Cardiac muscle cell (in vitro differentiated cells and primary cell): ENCODE measurements around the gene PHF20. TPM values are rescaled to one million over a fixed set of nuclear protein-coding genes. Genes with fewer than 3 reads are reported as not detected.
"Not testable (repeated sequence)": the region's sequence is repeated elsewhere in the genome, so short reads cannot be mapped to it uniquely, and the experiment has no call there.

Experiments used
- DNase-seq, 2 donors: peaks; one replicate each; pipeline versions ENCODE4 v3.0.0 to v3.0.0-alpha.2; 2010 to 2017; ENCODE audit warnings: low read depth in 1 of 2, low spot score in 1 of 2
- H3K27ac ChIP-seq: fragments of 200-600 bp; sonication (generic); 2 replicates; pipeline ENCODE4 v1.5.1; 2016
- H3K27me3 ChIP-seq: fragments of 200-600 bp; sonication (generic); 2 replicates; pipeline ENCODE4 v1.6.0; 2016; ENCODE audit warnings: control low read depth
- H3K36me3 ChIP-seq: fragments of 200-600 bp; sonication (generic); 2 replicates; pipeline ENCODE4 v1.5.1; 2016; ENCODE audit warnings: control low read depth
- H3K4me1 ChIP-seq: fragments of 200-600 bp; sonication (generic); 2 replicates; pipeline ENCODE4 v1.8.1; 2017; ENCODE audit warnings: low read depth, mild to moderate bottlenecking, mixed run types
- H3K4me3 ChIP-seq: fragments of 200-600 bp; sonication (generic); 2 replicates; pipeline ENCODE4 v1.5.1; 2016; ENCODE audit warnings: mild to moderate bottlenecking
- H3K9me3 ChIP-seq: fragments of 200-600 bp; sonication (generic); 2 replicates; pipeline ENCODE4 v1.5.1; 2017; ENCODE audit warnings: low read depth, mild to moderate bottlenecking, control low read depth
- polyA plus RNA-seq: library from polyadenylated mRNA; unstranded; fragments of >200 nt; fragmentation: Nextera tagmentation; extraction: Ambion mirVana; gene quantifications from 2 replicates; pipeline ENCODE4 v1.2.1, GENCODE V29; 2016
- total RNA-seq: library from RNA; depleted of rRNA; stranded (reverse); fragments of >200 nt; gene quantifications from 2 replicates; pipeline ENCODE4 v1.2.3, GENCODE V29; 2016
- TF ChIP-seq, protein P1 (sequence below): IDR thresholded peaks from 2 replicates; pipeline ENCODE4 v1.5.1; 2012; ENCODE audit warnings: low read depth, mild to moderate bottlenecking, low read length

PHF20 gene
- total RNA-seq (42.0 and 42.6 TPM in 2 replicates), polyA plus RNA-seq (44.6 and 49.6 TPM in 2 replicates)

DNA sequence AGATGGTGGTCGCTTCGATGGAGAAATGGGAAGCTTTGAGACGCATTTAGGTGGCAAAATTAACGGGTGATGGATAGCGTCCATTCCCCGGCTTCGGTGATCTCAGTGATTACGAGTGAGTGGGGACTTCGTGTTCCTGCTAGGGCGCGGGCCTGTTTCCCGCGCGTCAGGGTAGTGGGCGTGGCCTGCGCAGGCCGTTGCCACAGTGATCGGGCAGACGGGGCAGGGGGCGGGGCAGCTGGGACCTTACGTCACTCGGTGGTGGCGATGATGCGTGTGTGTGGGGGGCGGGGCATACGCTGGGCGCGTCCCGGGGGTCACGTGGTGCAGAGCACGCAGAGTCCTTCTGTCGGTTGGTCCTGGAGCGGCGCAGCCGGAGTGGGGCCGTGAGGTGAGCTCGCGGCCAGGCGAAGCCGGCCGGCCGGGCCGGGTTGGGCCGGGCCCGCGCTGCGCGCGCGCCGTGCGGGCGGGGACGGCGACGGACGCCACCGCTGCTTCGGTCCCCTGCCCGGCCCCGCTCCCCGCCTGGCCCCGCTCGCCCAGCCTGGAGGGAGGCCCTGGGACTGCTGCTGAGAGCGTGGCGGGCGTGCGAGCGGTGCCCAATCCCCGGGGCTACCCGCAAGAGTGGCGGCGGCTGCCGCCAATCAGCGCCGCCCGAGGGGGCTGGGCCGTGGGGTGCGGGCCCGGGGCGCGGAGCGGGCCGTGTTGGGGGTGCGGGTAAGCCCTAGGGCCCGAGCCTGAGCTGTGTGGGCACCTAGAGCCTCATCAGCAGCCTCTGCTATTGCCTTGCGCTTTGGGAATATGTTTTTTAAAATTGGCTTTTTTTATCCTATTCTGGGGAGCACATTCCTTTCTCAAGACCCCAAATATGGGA, at the start of gene PHF20:
PHF20 (plus strand) TSS at position 327 of the 874 bp plus-strand sequence. CDS start 29,508 bp downstream, outside the sequence.
- peak within 1 kb of the TSS; percentile 86 for H3K27ac ChIP-seq
- no peaks in the 10 kb centered on the region for H3K27me3 ChIP-seq
- DNase-seq, result peak; percentile 96 to 99
- TF ChIP-seq, protein P1, sequence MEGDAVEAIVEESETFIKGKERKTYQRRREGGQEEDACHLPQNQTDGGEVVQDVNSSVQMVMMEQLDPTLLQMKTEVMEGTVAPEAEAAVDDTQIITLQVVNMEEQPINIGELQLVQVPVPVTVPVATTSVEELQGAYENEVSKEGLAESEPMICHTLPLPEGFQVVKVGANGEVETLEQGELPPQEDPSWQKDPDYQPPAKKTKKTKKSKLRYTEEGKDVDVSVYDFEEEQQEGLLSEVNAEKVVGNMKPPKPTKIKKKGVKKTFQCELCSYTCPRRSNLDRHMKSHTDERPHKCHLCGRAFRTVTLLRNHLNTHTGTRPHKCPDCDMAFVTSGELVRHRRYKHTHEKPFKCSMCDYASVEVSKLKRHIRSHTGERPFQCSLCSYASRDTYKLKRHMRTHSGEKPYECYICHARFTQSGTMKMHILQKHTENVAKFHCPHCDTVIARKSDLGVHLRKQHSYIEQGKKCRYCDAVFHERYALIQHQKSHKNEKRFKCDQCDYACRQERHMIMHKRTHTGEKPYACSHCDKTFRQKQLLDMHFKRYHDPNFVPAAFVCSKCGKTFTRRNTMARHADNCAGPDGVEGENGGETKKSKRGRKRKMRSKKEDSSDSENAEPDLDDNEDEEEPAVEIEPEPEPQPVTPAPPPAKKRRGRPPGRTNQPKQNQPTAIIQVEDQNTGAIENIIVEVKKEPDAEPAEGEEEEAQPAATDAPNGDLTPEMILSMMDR, result no peak
- H3K9me3 ChIP-seq, result no peaks in the 10 kb centered on the region
- H3K4me3 ChIP-seq, result peak within 1 kb of the TSS; percentile 83
- H3K36me3 ChIP-seq, result peaks cover 3% of the 10 kb centered on the region
- peaks cover 23% of the 10 kb centered on the region for H3K4me1 ChIP-seq

DNA sequence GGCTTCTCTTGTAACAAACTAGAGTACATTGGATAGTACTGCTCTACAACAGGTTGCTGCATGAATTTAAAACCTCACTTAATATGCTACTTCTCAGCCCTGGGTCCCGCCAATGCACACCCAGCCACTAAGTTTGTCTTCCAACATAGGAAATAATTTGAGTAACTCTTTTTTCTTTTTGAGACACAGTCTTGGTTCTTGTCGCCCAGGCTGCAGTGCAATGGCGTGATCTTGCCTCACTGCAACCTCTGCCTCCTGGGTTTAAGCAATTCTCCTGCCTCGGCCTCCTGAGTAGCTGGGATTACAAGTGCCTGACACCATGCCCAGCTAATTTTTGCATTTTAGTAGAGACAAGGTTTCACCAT, 48.6 kb upstream of the PHF20 start:
- H3K27me3 ChIP-seq, DNase-seq, H3K4me1 ChIP-seq, H3K4me3 ChIP-seq, H3K9me3 ChIP-seq, H3K27ac ChIP-seq: not testable (repeated sequence)
- peaks cover 92% of the 10 kb centered on the region for H3K36me3 ChIP-seq

DNA sequence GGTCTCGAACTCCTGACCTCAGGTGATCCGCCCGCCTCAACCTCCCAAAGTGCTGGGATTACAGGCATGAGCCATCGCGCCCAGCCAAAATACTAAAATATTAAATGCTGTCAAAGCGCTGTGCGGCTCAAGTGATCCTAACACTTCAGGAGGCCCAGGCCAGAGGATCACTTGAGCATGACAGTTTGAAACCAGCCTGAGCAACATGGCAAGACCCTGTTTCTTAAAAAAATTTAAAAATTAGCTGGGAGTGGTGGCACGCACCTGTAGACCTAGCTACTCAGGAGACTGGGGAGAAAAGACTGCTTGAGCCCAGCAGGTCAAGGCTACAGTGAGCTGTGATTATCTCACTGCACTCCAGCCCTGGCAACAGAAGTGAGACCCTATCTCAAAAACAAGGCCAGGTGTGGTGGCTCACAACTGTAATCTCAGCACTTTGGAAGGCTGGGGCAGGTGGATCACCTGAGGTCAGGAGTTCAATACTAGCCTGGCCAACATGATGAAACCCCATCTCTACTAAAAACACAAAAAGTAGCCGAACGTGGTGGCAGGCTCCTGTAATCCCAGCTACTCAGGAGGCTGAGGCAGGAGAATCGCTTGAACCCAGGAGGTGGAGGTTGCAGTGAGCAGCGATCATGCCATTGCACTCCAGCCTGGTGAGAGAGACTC, 48.0 kb upstream of the PHF20 start:
- not testable (repeated sequence) for DNase-seq, H3K27ac ChIP-seq, H3K4me1 ChIP-seq, H3K4me3 ChIP-seq, H3K27me3 ChIP-seq, H3K9me3 ChIP-seq
- peaks cover 95% of the 10 kb centered on the region for H3K36me3 ChIP-seq

DNA sequence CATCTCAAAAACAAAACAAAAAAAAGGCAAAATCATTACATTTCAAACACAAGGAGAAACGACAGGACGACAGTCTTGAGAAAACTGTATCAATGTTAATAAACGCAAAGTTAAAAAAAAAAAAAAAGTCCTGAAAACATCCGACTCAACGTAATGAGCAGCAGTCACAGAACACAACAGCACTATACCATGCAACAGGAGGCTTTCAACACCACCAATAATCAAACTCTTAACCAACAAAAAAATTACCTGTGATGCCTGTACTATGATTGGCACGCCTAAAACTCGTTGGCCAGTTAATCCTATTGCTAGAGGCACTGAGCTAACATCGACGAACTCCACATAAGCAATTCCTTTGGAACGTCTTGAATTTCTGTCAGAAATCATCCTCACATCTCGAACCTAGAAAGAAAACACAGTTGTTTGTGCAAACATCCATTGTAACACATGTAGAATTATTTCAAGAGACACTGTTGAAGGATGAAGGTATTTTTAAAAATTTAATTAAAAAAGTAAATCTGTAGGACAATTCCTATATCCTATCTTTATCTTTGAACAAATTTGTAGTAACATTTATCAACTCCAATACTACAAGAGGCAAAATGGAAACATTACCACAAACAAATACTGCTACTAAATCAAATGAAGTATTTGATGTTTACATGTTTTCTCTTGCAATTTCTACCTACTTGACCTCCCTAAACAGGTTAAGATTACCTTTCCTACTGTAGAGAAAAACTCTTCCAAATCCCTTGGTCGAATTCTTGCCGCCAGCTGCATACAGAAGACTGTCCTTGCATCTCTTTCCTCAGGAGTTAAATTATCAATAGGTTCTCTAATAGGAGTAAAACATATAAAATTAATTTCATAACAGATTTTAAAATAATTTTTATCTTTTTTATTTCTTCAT, 47.2 kb upstream of the PHF20 start:
- H3K9me3 ChIP-seq, result no peaks in the 10 kb centered on the region
- H3K4me3 ChIP-seq, result no peak overlapping the region
- H3K27me3 ChIP-seq, result no peaks in the 10 kb centered on the region
- H3K4me1 ChIP-seq, result no peaks in the 10 kb centered on the region
- TF ChIP-seq, protein P1, result no peak
- H3K27ac ChIP-seq, result no peak overlapping the region
- DNase-seq, result no peak
- peaks cover 95% of the 10 kb centered on the region for H3K36me3 ChIP-seq

DNA sequence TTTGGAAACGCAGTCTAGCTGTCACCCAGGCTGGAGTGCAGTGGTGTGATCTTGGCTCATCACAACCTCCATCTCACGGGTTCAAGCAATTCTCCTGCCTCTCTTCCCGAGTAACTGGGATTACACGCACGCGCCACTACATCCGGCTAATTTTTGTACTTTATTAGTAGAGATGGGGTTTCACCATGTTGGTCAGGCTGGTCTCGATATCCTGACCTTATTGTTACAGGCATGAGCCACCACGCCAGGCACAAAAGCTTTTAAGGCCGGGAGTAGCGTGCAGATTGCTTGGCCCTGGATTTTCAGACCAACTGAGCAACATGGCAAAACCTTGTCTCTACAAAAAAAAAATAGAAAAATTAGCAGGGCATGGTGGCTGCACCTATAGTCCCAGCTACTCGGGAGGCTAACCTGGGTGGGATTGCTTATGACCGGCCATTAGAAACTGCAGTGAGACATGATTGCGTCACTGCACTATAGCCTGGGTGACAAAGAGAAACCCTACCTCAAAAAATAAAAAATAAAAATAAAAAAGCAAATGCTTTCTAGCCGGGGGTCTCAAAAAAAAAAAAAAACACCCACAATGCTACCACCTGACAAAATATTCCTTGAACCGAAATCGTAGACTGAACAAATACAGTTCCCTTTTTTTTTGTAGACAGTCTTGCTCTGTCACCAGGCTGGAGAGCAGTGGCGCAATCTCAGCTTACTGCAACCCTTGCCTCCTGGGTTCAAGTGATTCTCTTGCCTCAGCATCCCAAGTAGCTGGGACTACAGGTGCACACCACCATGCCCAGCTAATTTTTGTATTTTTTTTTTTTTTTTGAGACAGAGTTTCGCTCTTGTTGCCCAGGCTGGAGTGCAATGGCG, 44.7 kb upstream of the PHF20 start:
- no peaks in the 10 kb centered on the region for H3K4me1 ChIP-seq
- peaks cover 95% of the 10 kb centered on the region for H3K36me3 ChIP-seq
- H3K27ac ChIP-seq, result no peak overlapping the region
- H3K27me3 ChIP-seq, result no peaks in the 10 kb centered on the region
- TF ChIP-seq, protein P1, result no peak
- H3K9me3 ChIP-seq, result no peaks in the 10 kb centered on the region
- H3K4me3 ChIP-seq, result no peak overlapping the region
- DNase-seq, result no peak
